Vagina (tissue), 2 donors: ENCODE measurements around the gene TEX13A. TPM values are rescaled to one million over a fixed set of nuclear protein-coding genes. Genes with fewer than 3 reads are reported as not detected.

ENCODE experiments used
- DNase-seq, 2 donors: peaks; one replicate each; pipeline ENCODE4 v3.0.0-alpha.2; 2017; ENCODE audit errors: extremely low spot score in 2 of 2
- H3K27ac ChIP-seq: fragments of 200-600 bp; sonication (generic); one replicate; pipeline ENCODE4 v1.5.1; 2019
- H3K27me3 ChIP-seq: fragments of 200-600 bp; sonication (generic); one replicate; pipeline ENCODE4 v1.5.1; 2019
- H3K36me3 ChIP-seq, 2 donors: fragments of 200-600 bp; sonication (generic); one replicate each; pipeline ENCODE4 v1.5.1; 2017 to 2019
- H3K4me1 ChIP-seq: fragments of 200-600 bp; sonication (generic); one replicate; pipeline ENCODE4 v1.5.1; 2019
- H3K4me3 ChIP-seq, 2 donors: fragments of 200-600 bp; sonication (generic); 1 replicate in 1 of 2; 2 replicates in 1 of 2; pipeline ENCODE4 v1.5.1; 2016 to 2019
- H3K9me3 ChIP-seq: fragments of 200-600 bp; sonication (generic); one replicate; pipeline ENCODE4 v1.5.1; 2019
- POLR2A ChIP-seq, 2 donors: fragments of 450-650 bp; IDR thresholded peaks; one replicate each; pipeline ENCODE4 v1.6.1; 2017; ENCODE audit warnings: antibody characterized with exemption in 2 of 2, mild to moderate bottlenecking in 2 of 2, moderate library complexity in 2 of 2
- POLR2AphosphoS5 ChIP-seq, 2 donors: sonication (generic); formaldehyde crosslinking; IDR thresholded peaks; one replicate each; pipeline ENCODE4 v1.9.0; 2017; ENCODE audit warnings: antibody characterized with exemption in 2 of 2, mild to moderate bottlenecking in 2 of 2, low read depth in 1 of 2; ENCODE audit not compliant: insufficient read depth in 1 of 2
- intact Hi-C: fragments of 100-400 bp; cut with DNase I; formaldehyde crosslinking; loops from one replicate; pipeline ENCODE4 v1.15.1; 2023
- total RNA-seq: library from RNA; depleted of rRNA; stranded (reverse); fragments of >200 nt; gene quantifications from one replicate; pipeline ENCODE4 v1.2.3, GENCODE V29; 2016
- TF ChIP-seq, protein P1 (sequence below), 3 experiments: fragments of 450-650 bp in 2 of 3; fragments of 200-600 bp in 1 of 3; sonication (generic) in 1 of 3; IDR thresholded peaks; one replicate each; pipeline ENCODE4 v1.5.1; 2017 to 2019; ENCODE audit warnings: antibody characterized with exemption in 3 of 3, mild to moderate bottlenecking in 2 of 3, moderate library complexity in 2 of 3

Gene TEX13A
- total RNA-seq, 1 donor from 2014 or later, result not detected

- Histone ChIP-seq H3K36me3 (no peaks in the 10 kb centered on the region), H3K27ac (no peak overlapping the region), H3K9me3 (no peaks in the 10 kb centered on the region), H3K4me3 (no peak overlapping the region), H3K4me1 (no peaks in the 10 kb centered on the region), H3K27me3 (no peaks in the 10 kb centered on the region)
- TF ChIP-seq, protein P1, sequence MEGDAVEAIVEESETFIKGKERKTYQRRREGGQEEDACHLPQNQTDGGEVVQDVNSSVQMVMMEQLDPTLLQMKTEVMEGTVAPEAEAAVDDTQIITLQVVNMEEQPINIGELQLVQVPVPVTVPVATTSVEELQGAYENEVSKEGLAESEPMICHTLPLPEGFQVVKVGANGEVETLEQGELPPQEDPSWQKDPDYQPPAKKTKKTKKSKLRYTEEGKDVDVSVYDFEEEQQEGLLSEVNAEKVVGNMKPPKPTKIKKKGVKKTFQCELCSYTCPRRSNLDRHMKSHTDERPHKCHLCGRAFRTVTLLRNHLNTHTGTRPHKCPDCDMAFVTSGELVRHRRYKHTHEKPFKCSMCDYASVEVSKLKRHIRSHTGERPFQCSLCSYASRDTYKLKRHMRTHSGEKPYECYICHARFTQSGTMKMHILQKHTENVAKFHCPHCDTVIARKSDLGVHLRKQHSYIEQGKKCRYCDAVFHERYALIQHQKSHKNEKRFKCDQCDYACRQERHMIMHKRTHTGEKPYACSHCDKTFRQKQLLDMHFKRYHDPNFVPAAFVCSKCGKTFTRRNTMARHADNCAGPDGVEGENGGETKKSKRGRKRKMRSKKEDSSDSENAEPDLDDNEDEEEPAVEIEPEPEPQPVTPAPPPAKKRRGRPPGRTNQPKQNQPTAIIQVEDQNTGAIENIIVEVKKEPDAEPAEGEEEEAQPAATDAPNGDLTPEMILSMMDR (IDR thresholded peaks at IDR 0.05), result no peak
- no peak for TF ChIP-seq POLR2A (IDR thresholded peaks at IDR 0.05)
- no peak for TF ChIP-seq POLR2AphosphoS5 (IDR thresholded peaks at IDR 0.05; ENCODE audit: insufficient read depth in 1 of 2, low read depth in 1 of 2)
- intact Hi-C loops, result no loop called here
- no peak for DNase-seq
These were observed 8.1 kb upstream of the TEX13A start for GRCh38 chrX:105228602-105229001.

GRCh38 chrX:105226499-105226898 is 6.0 kb upstream of the TEX13A start:
- Histone ChIP-seq H3K27ac (no peak overlapping the region), H3K4me1 (no peaks in the 10 kb centered on the region), H3K9me3 (no peaks in the 10 kb centered on the region), H3K36me3 (no peaks in the 10 kb centered on the region), H3K4me3 (no peak overlapping the region), H3K27me3 (no peaks in the 10 kb centered on the region)
- intact Hi-C loops, result no loop called here
- no peak for DNase-seq
- TF ChIP-seq POLR2AphosphoS5 (IDR thresholded peaks at IDR 0.05; ENCODE audit: insufficient read depth in 1 of 2, low read depth in 1 of 2) (no peak), POLR2A (IDR thresholded peaks at IDR 0.05) (no peak)
- TF ChIP-seq, protein P1 (IDR thresholded peaks at IDR 0.05), result no peak

DNA sequence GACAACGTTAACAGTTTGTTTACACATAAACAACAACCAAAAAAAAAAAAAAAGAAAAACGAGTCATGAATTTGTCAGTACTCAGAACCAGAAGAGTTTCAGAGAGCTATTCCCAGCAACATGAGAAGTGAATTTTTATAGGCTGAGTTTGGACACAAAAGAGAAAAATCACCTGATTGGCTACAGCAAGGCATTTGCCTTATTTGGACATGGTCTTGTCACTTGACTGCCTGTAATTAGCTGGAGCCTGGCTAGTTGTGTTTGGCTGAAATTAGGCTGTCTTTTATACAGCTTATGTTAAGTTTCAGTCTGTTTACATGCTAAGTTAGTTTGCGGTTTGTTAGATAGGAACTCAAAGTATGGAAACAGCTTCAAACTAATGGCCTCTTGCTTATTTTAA is 880 bp upstream of the TEX13A start:
- Histone ChIP-seq H3K36me3 (no peaks in the 10 kb centered on the region), H3K9me3 (no peaks in the 10 kb centered on the region), H3K27me3 (no peaks in the 10 kb centered on the region), H3K4me3 (no peak overlapping the region), H3K27ac (no peak overlapping the region), H3K4me1 (no peaks in the 10 kb centered on the region)
- intact Hi-C loops, result no loop called here
- no peak for DNase-seq
- TF ChIP-seq POLR2AphosphoS5 (IDR thresholded peaks at IDR 0.05; ENCODE audit: insufficient read depth in 1 of 2, low read depth in 1 of 2) (no peak), POLR2A (IDR thresholded peaks at IDR 0.05) (no peak)
- TF ChIP-seq, protein P1 (IDR thresholded peaks at IDR 0.05), result no peak

DNA sequence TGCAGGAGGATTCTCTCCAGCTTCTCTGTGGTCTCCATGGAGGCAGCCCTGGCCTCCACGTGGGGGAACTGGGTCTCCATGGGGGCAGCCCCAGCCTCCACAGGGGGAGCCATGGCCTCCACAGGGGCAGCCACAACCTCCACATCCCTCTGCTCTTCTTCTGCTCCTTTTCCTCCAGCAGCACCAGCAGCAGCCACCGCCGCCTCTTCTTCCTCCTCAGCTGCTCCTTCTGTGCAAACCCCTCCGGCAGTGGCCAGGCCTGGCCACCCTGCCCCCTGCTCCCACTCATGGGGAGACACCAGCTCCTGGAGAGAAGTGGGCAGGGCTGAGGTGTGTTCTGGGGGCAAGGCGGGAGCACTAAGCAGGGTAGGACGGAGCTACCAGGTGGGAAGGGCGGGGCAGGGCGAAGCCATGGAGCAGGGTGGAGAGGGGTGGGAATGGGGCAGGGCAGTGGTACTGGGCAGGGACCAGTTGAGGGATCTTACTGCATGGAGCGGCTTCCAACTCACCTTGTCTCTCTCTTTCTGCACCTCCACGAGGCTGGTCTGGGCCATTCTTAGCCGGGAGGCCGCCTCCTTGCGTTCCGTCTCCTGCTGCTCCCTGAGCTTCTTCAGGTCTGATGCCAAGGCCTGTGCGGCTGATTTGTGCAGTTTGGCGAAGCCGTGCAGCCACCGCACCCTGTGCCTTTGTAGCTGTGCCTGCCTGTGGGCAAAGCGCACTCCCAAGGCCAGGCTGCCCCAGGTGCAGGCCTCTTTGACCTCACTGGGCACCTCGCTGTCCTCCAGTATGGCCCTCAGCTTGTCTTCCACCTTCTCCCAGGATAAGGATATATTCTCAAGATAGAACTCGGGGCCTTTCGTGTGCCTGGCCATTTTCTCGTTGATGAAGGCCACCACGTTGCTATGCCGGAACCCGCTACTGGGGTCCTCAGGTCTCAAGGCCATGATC is 766 bp downstream of the TEX13A start:
- no peaks in the 10 kb centered on the region for H3K4me1 ChIP-seq
- DNase-seq, result no peak
- intact Hi-C loops, result no loop called here
- no peaks in the 10 kb centered on the region for H3K9me3 ChIP-seq
- TF ChIP-seq POLR2AphosphoS5 (IDR thresholded peaks at IDR 0.05; ENCODE audit: insufficient read depth in 1 of 2, low read depth in 1 of 2) (no peak), POLR2A (IDR thresholded peaks at IDR 0.05) (no peak)
- TF ChIP-seq, protein P1 (IDR thresholded peaks at IDR 0.05), result no peak
- no peak overlapping the region for H3K4me3 ChIP-seq
- no peaks in the 10 kb centered on the region for H3K27me3 ChIP-seq
- H3K27ac ChIP-seq, result no peak overlapping the region
- no peaks in the 10 kb centered on the region for H3K36me3 ChIP-seq

- no peak for TF ChIP-seq POLR2AphosphoS5 (IDR thresholded peaks at IDR 0.05; ENCODE audit: insufficient read depth in 1 of 2, low read depth in 1 of 2)
- no peak for TF ChIP-seq POLR2A (IDR thresholded peaks at IDR 0.05)
- TF ChIP-seq, protein P1 (IDR thresholded peaks at IDR 0.05), result no peak
- H3K27me3 ChIP-seq, result no peaks in the 10 kb centered on the region
- H3K27ac ChIP-seq, result no peak overlapping the region
- DNase-seq, result no peak
- H3K4me1 ChIP-seq, result no peaks in the 10 kb centered on the region
- H3K4me3 ChIP-seq, result no peak overlapping the region
- intact Hi-C loops, result no loop called here
- H3K36me3 ChIP-seq, result no peaks in the 10 kb centered on the region
- no peaks in the 10 kb centered on the region for H3K9me3 ChIP-seq
These were observed 9.4 kb downstream of the TEX13A start for GRCh38 chrX:105211066-105211575.
